A673 (cell line): Measurements from ENCODE around the gene TGM4. TPM values are rescaled to one million over a fixed set of nuclear protein-coding genes. Genes with fewer than 3 reads are reported as not detected.
A peak's percentile ranks its signal among the peaks of the same experiment; 100 is the strongest.
"Not testable (repeated sequence)": the region's sequence is repeated elsewhere in the genome, so short reads cannot be mapped to it uniquely, and the experiment has no call there.

ENCODE experiments used
- BruUV-seq: library from RNA; stranded (reverse); fragments of 400-500 nt; replicated peaks from 2 replicates; lab custom pipeline; 2021; lab: Mats Ljungman, UMichigan
- CTCF ChIA-PET: fragments of 300-600 bp; sonication (Branson Sonifier 250); formaldehyde crosslinking; loops from one replicate; lab custom pipeline; 2022; ENCODE audit warnings: antibody characterized with exemption; lab: Charles Lee
- POLR2A ChIA-PET: fragments of 300-600 bp; sonication (Branson Sonifier 250); formaldehyde crosslinking; loops from one replicate; lab custom pipeline; 2022; ENCODE audit warnings: antibody characterized with exemption; ENCODE audit not compliant: low non-redundant PET; lab: Charles Lee
- DNase-seq: peaks from one replicate; pipeline ENCODE4 v3.0.0-alpha.2; 2015; ENCODE audit warnings: low spot score
- H3K27ac ChIP-seq: fragments of 200-600 bp; sonication (generic); 2 replicates; pipeline ENCODE4 v1.5.1; 2016; ENCODE audit warnings: mixed run types, low read depth, mild to moderate bottlenecking, mixed read lengths, antibody characterized with exemption, low read length; ENCODE audit not compliant: poor library complexity, severe bottlenecking
- H3K27me3 ChIP-seq: fragments of 200-600 bp; sonication (generic); replicated peaks from 2 replicates; pipeline ENCODE4 v1.6.1; 2017; ENCODE audit warnings: mixed run types, low read depth, mild to moderate bottlenecking, mixed read lengths, antibody characterized with exemption, low read length; ENCODE audit not compliant: insufficient read depth, poor library complexity
- H3K36me3 ChIP-seq: fragments of 200-600 bp; sonication (generic); 2 replicates; pipeline ENCODE4 v1.6.1; 2016; ENCODE audit warnings: mixed run types, mild to moderate bottlenecking, mixed read lengths, antibody characterized with exemption, low read length; ENCODE audit not compliant: insufficient read depth, poor library complexity, severe bottlenecking
- H3K4me1 ChIP-seq: fragments of 200-600 bp; sonication (generic); 2 replicates; pipeline ENCODE4 v1.6.1; 2017; ENCODE audit warnings: mixed run types, mild to moderate bottlenecking, mixed read lengths, antibody characterized with exemption, low read length; ENCODE audit not compliant: insufficient read depth, poor library complexity, severe bottlenecking
- H3K4me3 ChIP-seq: fragments of 200-600 bp; sonication (generic); 2 replicates; pipeline ENCODE4 v1.5.1; 2016; ENCODE audit warnings: low read depth, mixed run types, mild to moderate bottlenecking, mixed read lengths, low read length; ENCODE audit not compliant: poor library complexity, severe bottlenecking
- H3K9me3 ChIP-seq: fragments of 200-600 bp; sonication (generic); 2 replicates; pipeline ENCODE4 v1.6.1; 2016; ENCODE audit warnings: mixed run types, low read depth, mild to moderate bottlenecking, mixed read lengths, antibody characterized with exemption, low read length; ENCODE audit not compliant: poor library complexity, severe bottlenecking
- EZH2 ChIP-seq: fragments of 200-600 bp; sonication (generic); IDR thresholded peaks from 2 replicates; pipeline ENCODE4 v1.6.1; 2017; ENCODE audit warnings: borderline replicate concordance, low read depth, mild to moderate bottlenecking, mixed read lengths, antibody characterized with exemption, low read length; ENCODE audit not compliant: poor library complexity, severe bottlenecking
- intact Hi-C: fragments of 100-400 bp; cut with micrococcal nuclease; formaldehyde crosslinking; loops from one replicate; pipeline ENCODE4 v1.10.0; 2022; ENCODE audit not compliant: unreplicated experiment
- total RNA-seq: library from RNA; stranded (reverse); gene quantifications from 2 replicates; pipeline ENCODE4 v1.2.3, GENCODE V29; 2021
- TF ChIP-seq, protein P1 (sequence below): fragments of 300-800, 200-600 bp; sonication (generic); conservative IDR thresholded peaks from 2 replicates; pipeline ENCODE4 v1.5.1; 2017; ENCODE audit warnings: low read depth, mild to moderate bottlenecking, antibody characterized with exemption, low read length, moderate library complexity, mixed read lengths

The TGM4 gene
- total RNA-seq, 1 experiment from 2014 or later = 0.09 TPM

DNA sequence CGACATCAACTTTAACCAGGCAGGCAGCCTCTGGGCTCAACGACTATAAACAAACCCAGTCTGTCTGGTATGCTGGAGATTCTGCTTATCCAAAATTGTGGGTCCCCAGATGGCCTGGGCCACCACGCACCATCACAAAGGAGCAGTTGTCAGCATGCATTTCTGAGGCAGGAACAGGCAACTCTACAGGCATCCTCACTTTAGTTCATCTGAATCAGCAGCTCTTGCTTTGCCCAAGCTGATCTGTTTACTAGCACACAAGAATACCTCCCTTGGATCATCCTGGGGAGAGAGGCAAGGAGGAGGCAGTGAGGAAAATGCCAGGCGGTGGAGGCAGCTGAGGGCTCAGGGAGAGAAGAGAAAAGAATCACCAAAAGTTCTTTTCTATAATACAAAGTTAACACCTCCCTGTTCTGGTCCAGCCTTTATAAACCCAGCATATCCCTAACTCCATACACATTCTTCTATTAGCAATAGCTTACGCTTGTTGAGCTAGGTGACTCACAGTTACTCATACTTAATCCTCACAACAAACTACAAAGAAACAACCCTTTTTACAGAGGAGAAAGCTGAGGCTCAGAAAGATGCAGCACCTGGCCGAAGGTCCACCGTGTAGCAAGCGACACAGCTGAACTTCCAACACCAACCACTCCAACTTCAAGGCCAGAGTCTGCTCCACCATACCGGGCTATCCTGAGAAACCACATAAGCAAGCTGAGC lies 68.0 kb downstream of the TGM4 start:
- BruUV-seq = no TSS peak

DNA sequence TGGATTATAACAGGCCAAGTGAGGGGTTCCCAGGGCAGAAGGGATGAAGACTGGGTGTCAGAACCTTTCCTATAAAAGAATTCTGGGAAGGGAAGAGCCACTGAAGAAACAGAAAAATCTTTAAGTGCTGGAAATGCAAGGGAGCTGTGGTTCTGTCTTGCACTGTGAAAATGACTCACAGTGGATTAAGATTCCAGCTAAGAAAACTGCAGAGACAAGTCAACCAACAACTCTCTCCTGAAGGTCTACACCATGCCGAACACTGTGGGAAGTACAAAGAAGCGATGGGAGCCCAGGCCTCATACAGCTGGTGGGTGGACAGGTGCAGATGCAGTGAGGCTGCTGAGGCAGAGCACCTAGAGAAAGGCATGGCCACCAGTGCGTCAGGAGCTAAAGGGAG lies 73.8 kb downstream of the TGM4 start:
- Histone ChIP-seq H3K9me3 (no peaks in the 10 kb centered on the region), H3K36me3 (peaks cover 13% of the 10 kb centered on the region), H3K4me3 (no peak overlapping the region), H3K27me3 (no peaks in the 10 kb centered on the region), H3K27ac (peak overlapping the region; percentile 95), H3K4me1 (peaks cover 45% of the 10 kb centered on the region)
- TF ChIP-seq, protein P1, sequence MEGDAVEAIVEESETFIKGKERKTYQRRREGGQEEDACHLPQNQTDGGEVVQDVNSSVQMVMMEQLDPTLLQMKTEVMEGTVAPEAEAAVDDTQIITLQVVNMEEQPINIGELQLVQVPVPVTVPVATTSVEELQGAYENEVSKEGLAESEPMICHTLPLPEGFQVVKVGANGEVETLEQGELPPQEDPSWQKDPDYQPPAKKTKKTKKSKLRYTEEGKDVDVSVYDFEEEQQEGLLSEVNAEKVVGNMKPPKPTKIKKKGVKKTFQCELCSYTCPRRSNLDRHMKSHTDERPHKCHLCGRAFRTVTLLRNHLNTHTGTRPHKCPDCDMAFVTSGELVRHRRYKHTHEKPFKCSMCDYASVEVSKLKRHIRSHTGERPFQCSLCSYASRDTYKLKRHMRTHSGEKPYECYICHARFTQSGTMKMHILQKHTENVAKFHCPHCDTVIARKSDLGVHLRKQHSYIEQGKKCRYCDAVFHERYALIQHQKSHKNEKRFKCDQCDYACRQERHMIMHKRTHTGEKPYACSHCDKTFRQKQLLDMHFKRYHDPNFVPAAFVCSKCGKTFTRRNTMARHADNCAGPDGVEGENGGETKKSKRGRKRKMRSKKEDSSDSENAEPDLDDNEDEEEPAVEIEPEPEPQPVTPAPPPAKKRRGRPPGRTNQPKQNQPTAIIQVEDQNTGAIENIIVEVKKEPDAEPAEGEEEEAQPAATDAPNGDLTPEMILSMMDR = no peak
- no peak for TF ChIP-seq EZH2
- intact Hi-C loops = no loop called here
- DNase-seq = no peak
- no TSS peak for BruUV-seq
- CTCF ChIA-PET = no interaction called here
- POLR2A ChIA-PET = no interaction called here

More for the DNA sequence above, 68.0 kb downstream of the TGM4 start:
- H3K27me3 ChIP-seq = no peaks in the 10 kb centered on the region
- H3K36me3 ChIP-seq = peaks cover 44% of the 10 kb centered on the region
- peaks cover 5% of the 10 kb centered on the region for H3K4me1 ChIP-seq
- no peak overlapping the region for H3K27ac ChIP-seq
- H3K9me3 ChIP-seq = no peaks in the 10 kb centered on the region
- DNase-seq = no peak
- intact Hi-C loops = no loop called here
- POLR2A ChIA-PET = no interaction called here
- CTCF ChIA-PET = no interaction called here
- no peak overlapping the region for H3K4me3 ChIP-seq
- TF ChIP-seq EZH2 = no peak
- TF ChIP-seq, protein P1 = no peak

DNA sequence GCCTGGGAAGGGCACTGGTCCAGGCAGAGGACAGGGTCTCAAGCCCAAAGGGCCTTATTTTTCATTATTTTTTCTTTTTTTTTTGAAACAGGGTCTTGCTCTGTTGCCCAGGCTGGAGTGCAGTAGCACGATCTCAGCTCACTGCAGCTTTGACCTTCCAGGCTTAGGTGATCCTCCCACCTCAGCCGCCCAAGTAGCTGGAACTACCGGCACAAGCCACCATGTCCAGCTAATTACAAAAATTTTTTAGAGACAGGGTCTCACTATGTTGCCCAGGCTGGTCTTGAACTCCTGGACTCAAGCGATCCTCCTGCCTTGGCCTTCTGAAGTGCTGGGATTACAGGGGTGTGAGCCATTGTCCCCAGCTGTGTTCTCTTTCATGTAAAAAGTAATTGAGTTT lies 75.4 kb downstream of the TGM4 start:
- POLR2A ChIA-PET, H3K9me3 ChIP-seq, DNase-seq, H3K27me3 ChIP-seq, BruUV-seq, H3K4me3 ChIP-seq, CTCF ChIA-PET, intact Hi-C loops: not testable (repeated sequence)
- H3K4me1 ChIP-seq = peaks cover 45% of the 10 kb centered on the region
- peaks cover 16% of the 10 kb centered on the region for H3K36me3 ChIP-seq
- peak overlapping the region; percentile 95 for H3K27ac ChIP-seq
